SK-N-SH treated with all-trans-retinoic acid at 6 μM for 48 hours (cell line): ENCODE results near the gene SUFU.

Source experiments
- ATAC-seq: fragments of 200-7000 bp; cut with Tn5 transposase; 3 replicates; pipeline ENCODE4 v1.9.1; 2020; ENCODE audit warnings: mild to moderate bottlenecking, moderate library complexity
- ARNTL ChIP-seq: fragments of 450-650 bp; formaldehyde crosslinking; IDR thresholded peaks from 2 replicates; pipeline ENCODE4 v1.5.0; 2020; ENCODE audit warnings: low read depth, mild to moderate bottlenecking, moderate library complexity, borderline replicate concordance
- BACH2 ChIP-seq: fragments of 250-450 bp; sonication (Bioruptor Pico); IDR thresholded peaks from 2 replicates; pipeline ENCODE4 v1.9.0; 2021; ENCODE audit warnings: mild to moderate bottlenecking, borderline replicate concordance
- CSDC2 ChIP-seq: fragments of 250-450 bp; sonication (Bioruptor Pico); IDR thresholded peaks from 2 replicates; pipeline ENCODE4 v1.5.0; 2020; ENCODE audit warnings: mild to moderate bottlenecking, moderate library complexity
- ESRRG ChIP-seq: fragments of 250-450 bp; sonication (Bioruptor Pico); IDR thresholded peaks from 2 replicates; pipeline ENCODE4 v1.6.1; 2021; ENCODE audit warnings: mild to moderate bottlenecking
- GLIS3 ChIP-seq: fragments of 250-450 bp; sonication (Bioruptor Pico); IDR thresholded peaks from 2 replicates; pipeline ENCODE4 v1.5.0; 2020; ENCODE audit warnings: mild to moderate bottlenecking, moderate library complexity
- ISL1 ChIP-seq: fragments of 250-450 bp; sonication (Bioruptor Pico); IDR thresholded peaks from 2 replicates; pipeline ENCODE4 v2.1.2; 2022; ENCODE audit warnings: mild to moderate bottlenecking, moderate library complexity
- OSR1 ChIP-seq: fragments of 250-450 bp; sonication (Bioruptor Pico); IDR thresholded peaks from 2 replicates; pipeline ENCODE4 v1.8.0; 2022; ENCODE audit warnings: moderate library complexity, mild to moderate bottlenecking, inconsistent platforms
- PPARA ChIP-seq: fragments of 250-450 bp; sonication (Bioruptor Pico); IDR thresholded peaks from 2 replicates; pipeline ENCODE4 v1.5.0; 2020; ENCODE audit warnings: mild to moderate bottlenecking, borderline replicate concordance
- RARB ChIP-seq: fragments of 250-450 bp; sonication (Bioruptor Pico); IDR thresholded peaks from 2 replicates; pipeline ENCODE4 v1.8.0; 2021; ENCODE audit warnings: mild to moderate bottlenecking, moderate library complexity
- SNAI2 ChIP-seq: fragments of 250-450 bp; sonication (Bioruptor Pico); IDR thresholded peaks from 2 replicates; pipeline ENCODE4 v1.5.0; 2020; ENCODE audit warnings: mild to moderate bottlenecking, moderate library complexity
- TCF4 ChIP-seq: fragments of 250-450 bp; sonication (Bioruptor Pico); IDR thresholded peaks from 2 replicates; pipeline ENCODE4 v1.8.0; 2021; ENCODE audit warnings: mild to moderate bottlenecking, moderate library complexity, borderline replicate concordance
- TOX ChIP-seq: fragments of 250-450 bp; sonication (Bioruptor Pico); IDR thresholded peaks from 2 replicates; pipeline ENCODE4 v1.8.0; 2021; ENCODE audit warnings: mild to moderate bottlenecking, moderate library complexity, borderline replicate concordance
- ZC3H10 ChIP-seq: fragments of 250-450 bp; sonication (Bioruptor Pico); IDR thresholded peaks from 2 replicates; pipeline ENCODE4 v1.5.1; 2021; ENCODE audit warnings: mild to moderate bottlenecking, moderate library complexity
- ZFP3 ChIP-seq: fragments of 250-450 bp; sonication (Bioruptor Pico); IDR thresholded peaks from 2 replicates; pipeline ENCODE4 v1.5.0; 2020; ENCODE audit warnings: mild to moderate bottlenecking, moderate library complexity
- ZFP30 ChIP-seq: fragments of 450-650 bp; formaldehyde crosslinking; IDR thresholded peaks from 2 replicates; pipeline ENCODE4 v1.5.0; 2022; ENCODE audit warnings: mild to moderate bottlenecking, moderate library complexity
- ZNF565 ChIP-seq: fragments of 450-650 bp; formaldehyde crosslinking; conservative IDR thresholded peaks from 2 replicates; pipeline ENCODE4 v1.5.0; 2020; ENCODE audit warnings: low read depth, mild to moderate bottlenecking, moderate library complexity
- ZNF70 ChIP-seq: fragments of 450-650 bp; formaldehyde crosslinking; IDR thresholded peaks from 2 replicates; pipeline ENCODE4 v1.5.0; 2020; ENCODE audit warnings: mild to moderate bottlenecking, moderate library complexity
- ZNF8 ChIP-seq: fragments of 450-650 bp; formaldehyde crosslinking; IDR thresholded peaks from 2 replicates; pipeline ENCODE4 v1.5.0; 2020; ENCODE audit warnings: mild to moderate bottlenecking, moderate library complexity
- TF ChIP-seq, protein P1 (sequence below): fragments of 250-450 bp; sonication (Bioruptor Pico); IDR thresholded peaks from 2 replicates; pipeline ENCODE4 v1.5.1; 2020; ENCODE audit warnings: low read depth, mild to moderate bottlenecking, moderate library complexity
- TF ChIP-seq, protein P2 (sequence below): fragments of 250-450 bp; sonication (Bioruptor Pico); IDR thresholded peaks from 2 replicates; pipeline ENCODE4 v1.8.0; 2020; ENCODE audit warnings: mild to moderate bottlenecking, moderate library complexity, borderline replicate concordance
- TF ChIP-seq, protein P3 (sequence below): fragments of 250-450 bp; sonication (Bioruptor Pico); IDR thresholded peaks from 2 replicates; pipeline ENCODE4 v1.5.0; 2020; ENCODE audit warnings: mild to moderate bottlenecking, moderate library complexity
- TF ChIP-seq, protein P4 (sequence below): fragments of 250-450 bp; sonication (Bioruptor Pico); IDR thresholded peaks from 2 replicates; pipeline ENCODE4 v1.5.1; 2021; ENCODE audit warnings: mild to moderate bottlenecking, moderate library complexity
- TF ChIP-seq, protein P5 (sequence below): fragments of 250-450 bp; sonication (Bioruptor Pico); IDR thresholded peaks from 2 replicates; pipeline ENCODE4 v1.8.0; 2021; ENCODE audit warnings: low read depth, mild to moderate bottlenecking, moderate library complexity, borderline replicate concordance

Gene SUFU

DNA sequence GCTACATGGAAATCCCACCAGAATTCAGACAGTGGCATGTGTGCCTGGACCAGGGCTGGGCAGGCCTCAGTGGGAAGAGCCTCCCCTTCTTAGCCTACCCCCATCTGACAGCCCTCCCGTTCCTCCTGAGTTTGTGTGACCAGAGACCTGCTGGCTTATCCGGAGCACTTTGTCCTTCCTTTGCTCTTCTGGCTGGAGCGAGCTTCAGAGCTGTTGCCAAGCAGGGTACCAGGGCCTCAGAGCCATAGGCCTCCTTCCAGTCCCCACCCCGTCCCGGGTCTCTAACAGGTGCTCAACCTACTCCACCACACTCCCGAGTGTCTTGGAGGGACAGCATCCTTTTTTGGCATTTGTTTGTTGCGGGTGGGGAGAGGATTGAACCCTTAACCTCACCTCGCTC, 114.0 kb downstream of the SUFU start:
- ATAC-seq = no peak
- TF ChIP-seq ZNF70 (CRISPR knock-in tag) (no peak), SNAI2 (no peak), ZFP30 (CRISPR knock-in tag) (no peak), ESRRG (CRISPR knock-in tag) (no peak), OSR1 (CRISPR knock-in tag) (no peak), BACH2 (no peak), TOX (no peak), CSDC2 (CRISPR knock-in tag) (no peak)
- TF ChIP-seq, protein P1, sequence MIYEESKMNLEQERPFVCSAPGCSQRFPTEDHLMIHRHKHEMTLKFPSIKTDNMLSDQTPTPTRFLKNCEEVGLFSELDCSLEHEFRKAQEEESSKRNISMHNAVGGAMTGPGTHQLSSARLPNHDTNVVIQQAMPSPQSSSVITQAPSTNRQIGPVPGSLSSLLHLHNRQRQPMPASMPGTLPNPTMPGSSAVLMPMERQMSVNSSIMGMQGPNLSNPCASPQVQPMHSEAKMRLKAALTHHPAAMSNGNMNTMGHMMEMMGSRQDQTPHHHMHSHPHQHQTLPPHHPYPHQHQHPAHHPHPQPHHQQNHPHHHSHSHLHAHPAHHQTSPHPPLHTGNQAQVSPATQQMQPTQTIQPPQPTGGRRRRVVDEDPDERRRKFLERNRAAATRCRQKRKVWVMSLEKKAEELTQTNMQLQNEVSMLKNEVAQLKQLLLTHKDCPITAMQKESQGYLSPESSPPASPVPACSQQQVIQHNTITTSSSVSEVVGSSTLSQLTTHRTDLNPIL (CRISPR knock-in tag) = no peak

DNA sequence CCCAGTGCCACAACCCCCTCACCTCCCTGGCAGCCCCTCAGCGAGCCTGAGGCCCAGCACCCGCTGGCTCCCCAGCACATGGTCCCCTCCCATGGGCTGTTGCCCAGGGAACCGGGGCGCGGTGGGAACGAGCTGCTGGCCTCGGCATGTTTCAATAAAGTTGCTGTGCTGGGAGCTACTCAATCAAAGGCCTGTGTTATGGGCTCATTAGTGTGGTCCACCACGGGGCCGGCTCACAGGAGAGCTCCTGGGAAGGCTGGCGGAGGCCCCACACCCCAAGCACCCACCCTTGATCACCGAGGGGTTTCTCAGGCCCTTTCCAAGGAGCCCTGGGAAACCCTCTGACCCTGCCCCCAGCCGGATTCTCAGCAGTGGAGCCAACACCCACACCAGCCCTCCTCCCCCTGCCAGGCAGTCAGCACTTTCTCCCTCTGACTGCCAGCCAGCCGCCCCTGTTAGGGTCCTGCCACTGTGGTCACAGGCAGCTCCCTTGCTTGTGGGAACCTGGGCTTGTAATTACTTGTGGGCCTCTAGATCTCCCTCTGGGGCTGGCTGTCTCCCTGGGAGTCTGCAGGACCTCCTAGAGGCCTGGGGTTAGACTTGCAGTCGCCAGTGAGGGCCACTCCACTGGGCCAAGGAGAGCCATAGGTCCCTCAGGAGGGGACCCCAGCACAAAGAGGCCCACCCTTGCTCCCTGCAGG, 115.7 kb downstream of the SUFU start:
- ATAC-seq = no peak
- no peak for TF ChIP-seq CSDC2 (CRISPR knock-in tag)
- no peak for TF ChIP-seq ZNF8
- TF ChIP-seq ARNTL (CRISPR knock-in tag) = no peak
- TF ChIP-seq, protein P2, sequence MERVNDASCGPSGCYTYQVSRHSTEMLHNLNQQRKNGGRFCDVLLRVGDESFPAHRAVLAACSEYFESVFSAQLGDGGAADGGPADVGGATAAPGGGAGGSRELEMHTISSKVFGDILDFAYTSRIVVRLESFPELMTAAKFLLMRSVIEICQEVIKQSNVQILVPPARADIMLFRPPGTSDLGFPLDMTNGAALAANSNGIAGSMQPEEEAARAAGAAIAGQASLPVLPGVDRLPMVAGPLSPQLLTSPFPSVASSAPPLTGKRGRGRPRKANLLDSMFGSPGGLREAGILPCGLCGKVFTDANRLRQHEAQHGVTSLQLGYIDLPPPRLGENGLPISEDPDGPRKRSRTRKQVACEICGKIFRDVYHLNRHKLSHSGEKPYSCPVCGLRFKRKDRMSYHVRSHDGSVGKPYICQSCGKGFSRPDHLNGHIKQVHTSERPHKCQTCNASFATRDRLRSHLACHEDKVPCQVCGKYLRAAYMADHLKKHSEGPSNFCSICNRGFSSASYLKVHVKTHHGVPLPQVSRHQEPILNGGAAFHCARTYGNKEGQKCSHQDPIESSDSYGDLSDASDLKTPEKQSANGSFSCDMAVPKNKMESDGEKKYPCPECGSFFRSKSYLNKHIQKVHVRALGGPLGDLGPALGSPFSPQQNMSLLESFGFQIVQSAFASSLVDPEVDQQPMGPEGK (CRISPR knock-in tag) = no peak
- no peak for TF ChIP-seq RARB
- TF ChIP-seq, protein P1 (CRISPR knock-in tag) = no peak
- no peak for TF ChIP-seq ZFP30 (CRISPR knock-in tag)
- TF ChIP-seq ISL1 (CRISPR knock-in tag) = no peak
- TF ChIP-seq ZNF70 (CRISPR knock-in tag) = no peak
- TF ChIP-seq BACH2 = no peak
- no peak for TF ChIP-seq TCF4 (CRISPR knock-in tag)
- TF ChIP-seq SNAI2 = no peak
- TF ChIP-seq, protein P3, sequence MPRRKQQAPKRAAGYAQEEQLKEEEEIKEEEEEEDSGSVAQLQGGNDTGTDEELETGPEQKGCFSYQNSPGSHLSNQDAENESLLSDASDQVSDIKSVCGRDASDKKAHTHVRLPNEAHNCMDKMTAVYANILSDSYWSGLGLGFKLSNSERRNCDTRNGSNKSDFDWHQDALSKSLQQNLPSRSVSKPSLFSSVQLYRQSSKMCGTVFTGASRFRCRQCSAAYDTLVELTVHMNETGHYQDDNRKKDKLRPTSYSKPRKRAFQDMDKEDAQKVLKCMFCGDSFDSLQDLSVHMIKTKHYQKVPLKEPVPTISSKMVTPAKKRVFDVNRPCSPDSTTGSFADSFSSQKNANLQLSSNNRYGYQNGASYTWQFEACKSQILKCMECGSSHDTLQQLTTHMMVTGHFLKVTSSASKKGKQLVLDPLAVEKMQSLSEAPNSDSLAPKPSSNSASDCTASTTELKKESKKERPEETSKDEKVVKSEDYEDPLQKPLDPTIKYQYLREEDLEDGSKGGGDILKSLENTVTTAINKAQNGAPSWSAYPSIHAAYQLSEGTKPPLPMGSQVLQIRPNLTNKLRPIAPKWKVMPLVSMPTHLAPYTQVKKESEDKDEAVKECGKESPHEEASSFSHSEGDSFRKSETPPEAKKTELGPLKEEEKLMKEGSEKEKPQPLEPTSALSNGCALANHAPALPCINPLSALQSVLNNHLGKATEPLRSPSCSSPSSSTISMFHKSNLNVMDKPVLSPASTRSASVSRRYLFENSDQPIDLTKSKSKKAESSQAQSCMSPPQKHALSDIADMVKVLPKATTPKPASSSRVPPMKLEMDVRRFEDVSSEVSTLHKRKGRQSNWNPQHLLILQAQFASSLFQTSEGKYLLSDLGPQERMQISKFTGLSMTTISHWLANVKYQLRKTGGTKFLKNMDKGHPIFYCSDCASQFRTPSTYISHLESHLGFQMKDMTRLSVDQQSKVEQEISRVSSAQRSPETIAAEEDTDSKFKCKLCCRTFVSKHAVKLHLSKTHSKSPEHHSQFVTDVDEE (CRISPR knock-in tag) = no peak
- no peak for TF ChIP-seq PPARA (CRISPR knock-in tag)
- TF ChIP-seq TOX = no peak
- no peak for TF ChIP-seq ESRRG (CRISPR knock-in tag)
- no peak for TF ChIP-seq ZFP3 (CRISPR knock-in tag)
- no peak for TF ChIP-seq ZNF565 (CRISPR knock-in tag)
- TF ChIP-seq ZC3H10 (CRISPR knock-in tag) = no peak
- TF ChIP-seq GLIS3 (CRISPR knock-in tag) = no peak

DNA sequence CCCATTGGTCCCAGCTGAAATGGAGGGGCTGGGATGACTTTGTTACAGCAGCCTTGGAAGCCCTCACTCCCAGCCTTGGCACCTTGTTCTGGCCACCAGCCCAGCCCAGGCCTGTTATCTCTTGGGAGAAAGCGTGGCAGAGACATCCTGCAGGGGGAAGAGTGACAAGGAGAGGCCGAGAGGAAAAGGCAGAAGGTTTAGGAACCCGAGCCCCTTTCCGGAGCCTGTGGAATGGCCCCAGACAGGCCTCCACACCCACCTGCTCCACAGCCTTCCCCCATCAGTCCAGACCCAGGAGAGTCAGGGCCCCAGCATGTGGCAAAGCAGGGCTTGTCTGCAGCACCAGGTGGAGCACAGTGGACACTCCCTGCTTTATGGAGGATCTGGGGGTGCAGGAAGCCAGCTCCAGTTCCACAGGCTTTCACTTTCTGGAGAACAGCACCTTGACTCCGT, 116.4 kb downstream of the SUFU start:
- ATAC-seq = no peak
- TF ChIP-seq, protein P4, sequence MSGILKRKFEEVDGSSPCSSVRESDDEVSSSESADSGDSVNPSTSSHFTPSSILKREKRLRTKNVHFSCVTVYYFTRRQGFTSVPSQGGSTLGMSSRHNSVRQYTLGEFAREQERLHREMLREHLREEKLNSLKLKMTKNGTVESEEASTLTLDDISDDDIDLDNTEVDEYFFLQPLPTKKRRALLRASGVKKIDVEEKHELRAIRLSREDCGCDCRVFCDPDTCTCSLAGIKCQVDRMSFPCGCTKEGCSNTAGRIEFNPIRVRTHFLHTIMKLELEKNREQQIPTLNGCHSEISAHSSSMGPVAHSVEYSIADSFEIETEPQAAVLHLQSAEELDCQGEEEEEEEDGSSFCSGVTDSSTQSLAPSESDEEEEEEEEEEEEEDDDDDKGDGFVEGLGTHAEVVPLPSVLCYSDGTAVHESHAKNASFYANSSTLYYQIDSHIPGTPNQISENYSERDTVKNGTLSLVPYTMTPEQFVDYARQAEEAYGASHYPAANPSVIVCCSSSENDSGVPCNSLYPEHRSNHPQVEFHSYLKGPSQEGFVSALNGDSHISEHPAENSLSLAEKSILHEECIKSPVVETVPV = no peak
- TF ChIP-seq TCF4 (CRISPR knock-in tag) (no peak), RARB (no peak), PPARA (CRISPR knock-in tag) (no peak), ZNF565 (CRISPR knock-in tag) (no peak), ZNF70 (CRISPR knock-in tag) (no peak), TOX (no peak)
- TF ChIP-seq, protein P5, sequence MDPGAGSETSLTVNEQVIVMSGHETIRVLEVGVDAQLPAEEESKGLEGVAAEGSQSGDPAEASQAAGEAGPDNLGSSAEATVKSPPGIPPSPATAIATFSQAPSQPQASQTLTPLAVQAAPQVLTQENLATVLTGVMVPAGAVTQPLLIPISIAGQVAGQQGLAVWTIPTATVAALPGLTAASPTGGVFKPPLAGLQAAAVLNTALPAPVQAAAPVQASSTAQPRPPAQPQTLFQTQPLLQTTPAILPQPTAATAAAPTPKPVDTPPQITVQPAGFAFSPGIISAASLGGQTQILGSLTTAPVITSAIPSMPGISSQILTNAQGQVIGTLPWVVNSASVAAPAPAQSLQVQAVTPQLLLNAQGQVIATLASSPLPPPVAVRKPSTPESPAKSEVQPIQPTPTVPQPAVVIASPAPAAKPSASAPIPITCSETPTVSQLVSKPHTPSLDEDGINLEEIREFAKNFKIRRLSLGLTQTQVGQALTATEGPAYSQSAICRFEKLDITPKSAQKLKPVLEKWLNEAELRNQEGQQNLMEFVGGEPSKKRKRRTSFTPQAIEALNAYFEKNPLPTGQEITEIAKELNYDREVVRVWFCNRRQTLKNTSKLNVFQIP (CRISPR knock-in tag) = no peak
